Measurements from ENCODE around the gene SUFU. TPM values are rescaled to one million over a fixed set of nuclear protein-coding genes. Genes with fewer than 3 reads are reported as not detected.

Gene SUFU
- total and polyA plus RNA-seq, 9 donors, result 4.6 to 19.1 (median 14.2) TPM

DNA sequence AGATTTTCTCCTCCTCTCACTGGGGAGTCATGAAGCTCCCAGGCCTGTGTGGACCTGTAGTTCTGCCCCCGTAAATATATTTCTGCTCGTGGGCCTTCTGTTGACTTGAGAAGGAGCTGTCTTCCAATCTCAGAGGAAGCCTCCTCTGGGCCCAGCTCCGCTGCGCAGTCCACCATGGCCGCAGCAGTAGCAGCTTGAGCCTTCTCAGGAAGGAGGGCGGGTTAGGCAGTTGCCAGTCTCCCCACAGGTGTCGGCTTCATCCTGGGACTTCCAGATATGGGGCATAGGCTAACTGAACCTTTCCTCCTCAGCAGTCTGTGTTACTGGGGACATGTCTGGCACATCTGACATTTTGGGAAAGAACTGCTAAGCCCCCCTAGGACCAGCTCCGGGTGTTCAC, 77.6 kb downstream of the SUFU start:
- no peaks in the 10 kb centered on the region for H3K27me3 ChIP-seq
- intact Hi-C loops (cut with DNase I), result loop anchor here (5.0 to 10.0 kb wide), 5 partner anchors 74 to 347 kb away; partner anchors contain the start of genes ACTR1A (in 1 of the 4), NFKB2 (in 1 of the 4) and SUFU (in 1 of the 4)
- H3K9me3 ChIP-seq, result no peaks in the 10 kb centered on the region
- 72 to 78% (median 77%) methylated on average over 8 of the region's 8 CpGs for WGBS, 3 donors
- no peak for TF ChIP-seq EP300 (IDR thresholded peaks at IDR 0.05)
- TF ChIP-seq, protein P1, sequence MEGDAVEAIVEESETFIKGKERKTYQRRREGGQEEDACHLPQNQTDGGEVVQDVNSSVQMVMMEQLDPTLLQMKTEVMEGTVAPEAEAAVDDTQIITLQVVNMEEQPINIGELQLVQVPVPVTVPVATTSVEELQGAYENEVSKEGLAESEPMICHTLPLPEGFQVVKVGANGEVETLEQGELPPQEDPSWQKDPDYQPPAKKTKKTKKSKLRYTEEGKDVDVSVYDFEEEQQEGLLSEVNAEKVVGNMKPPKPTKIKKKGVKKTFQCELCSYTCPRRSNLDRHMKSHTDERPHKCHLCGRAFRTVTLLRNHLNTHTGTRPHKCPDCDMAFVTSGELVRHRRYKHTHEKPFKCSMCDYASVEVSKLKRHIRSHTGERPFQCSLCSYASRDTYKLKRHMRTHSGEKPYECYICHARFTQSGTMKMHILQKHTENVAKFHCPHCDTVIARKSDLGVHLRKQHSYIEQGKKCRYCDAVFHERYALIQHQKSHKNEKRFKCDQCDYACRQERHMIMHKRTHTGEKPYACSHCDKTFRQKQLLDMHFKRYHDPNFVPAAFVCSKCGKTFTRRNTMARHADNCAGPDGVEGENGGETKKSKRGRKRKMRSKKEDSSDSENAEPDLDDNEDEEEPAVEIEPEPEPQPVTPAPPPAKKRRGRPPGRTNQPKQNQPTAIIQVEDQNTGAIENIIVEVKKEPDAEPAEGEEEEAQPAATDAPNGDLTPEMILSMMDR (IDR thresholded peaks at IDR 0.05), result no peak
- TF ChIP-seq POLR2A (IDR thresholded peaks at IDR 0.05), result no peak
- no peaks in the 10 kb centered on the region for H3K36me3 ChIP-seq
- no peak for DNase-seq
- H3K4me1 ChIP-seq (ENCODE audit: insufficient read depth), result peaks cover 8% of the 10 kb centered on the region
- no peak overlapping the region for H3K4me3 ChIP-seq
- no peak overlapping the region for H3K27ac ChIP-seq

DNA sequence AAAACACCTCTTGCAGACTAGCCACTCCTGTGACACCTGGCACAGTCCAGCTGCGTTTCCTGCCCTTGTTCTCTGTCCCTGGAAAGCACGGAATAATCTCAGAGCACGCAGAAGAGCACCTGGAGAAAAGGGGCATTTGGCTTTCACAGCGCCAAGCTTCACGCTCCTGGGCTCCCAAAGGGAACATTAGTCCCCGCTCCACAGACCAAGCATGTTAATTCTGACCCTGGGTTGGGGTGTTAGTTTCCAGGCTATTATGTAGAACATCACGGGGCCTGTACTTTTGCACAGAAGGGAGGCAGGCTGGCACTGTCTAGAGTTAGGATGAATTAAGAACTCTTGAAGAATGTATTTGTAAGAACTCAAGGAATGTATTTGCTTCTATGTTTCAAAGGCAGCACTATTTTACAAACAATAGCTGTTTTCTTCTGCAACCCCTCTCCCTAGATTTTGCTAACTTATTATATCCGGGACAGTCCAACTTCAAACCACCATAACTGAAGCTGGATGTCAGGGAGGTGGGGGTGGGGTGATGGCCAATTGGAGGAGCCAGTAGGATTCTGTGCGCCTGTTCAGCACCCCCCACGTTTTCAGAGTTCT, 78.3 kb downstream of the SUFU start:
- H3K4me3 ChIP-seq, result no peak overlapping the region
- intact Hi-C loops (cut with DNase I), result loop anchor here (5.0 to 10.0 kb wide), 5 partner anchors 75 to 347 kb away; partner anchors contain the start of genes ACTR1A (in 1 of the 4), NFKB2 (in 1 of the 4) and SUFU (in 1 of the 4)
- no peaks in the 10 kb centered on the region for H3K9me3 ChIP-seq
- DNase-seq, result no peak
- no peak overlapping the region for H3K27ac ChIP-seq
- no peaks in the 10 kb centered on the region for H3K36me3 ChIP-seq
- TF ChIP-seq, protein P1 (IDR thresholded peaks at IDR 0.05), result no peak
- TF ChIP-seq POLR2A (IDR thresholded peaks at IDR 0.05), result no peak
- TF ChIP-seq EP300 (IDR thresholded peaks at IDR 0.05), result no peak
- 37 to 51% (median 51%) methylated on average over 10 of the region's 10 CpGs for WGBS, 3 donors
- H3K27me3 ChIP-seq, result no peaks in the 10 kb centered on the region
- H3K4me1 ChIP-seq (ENCODE audit: insufficient read depth), result peaks cover 8% of the 10 kb centered on the region

DNA sequence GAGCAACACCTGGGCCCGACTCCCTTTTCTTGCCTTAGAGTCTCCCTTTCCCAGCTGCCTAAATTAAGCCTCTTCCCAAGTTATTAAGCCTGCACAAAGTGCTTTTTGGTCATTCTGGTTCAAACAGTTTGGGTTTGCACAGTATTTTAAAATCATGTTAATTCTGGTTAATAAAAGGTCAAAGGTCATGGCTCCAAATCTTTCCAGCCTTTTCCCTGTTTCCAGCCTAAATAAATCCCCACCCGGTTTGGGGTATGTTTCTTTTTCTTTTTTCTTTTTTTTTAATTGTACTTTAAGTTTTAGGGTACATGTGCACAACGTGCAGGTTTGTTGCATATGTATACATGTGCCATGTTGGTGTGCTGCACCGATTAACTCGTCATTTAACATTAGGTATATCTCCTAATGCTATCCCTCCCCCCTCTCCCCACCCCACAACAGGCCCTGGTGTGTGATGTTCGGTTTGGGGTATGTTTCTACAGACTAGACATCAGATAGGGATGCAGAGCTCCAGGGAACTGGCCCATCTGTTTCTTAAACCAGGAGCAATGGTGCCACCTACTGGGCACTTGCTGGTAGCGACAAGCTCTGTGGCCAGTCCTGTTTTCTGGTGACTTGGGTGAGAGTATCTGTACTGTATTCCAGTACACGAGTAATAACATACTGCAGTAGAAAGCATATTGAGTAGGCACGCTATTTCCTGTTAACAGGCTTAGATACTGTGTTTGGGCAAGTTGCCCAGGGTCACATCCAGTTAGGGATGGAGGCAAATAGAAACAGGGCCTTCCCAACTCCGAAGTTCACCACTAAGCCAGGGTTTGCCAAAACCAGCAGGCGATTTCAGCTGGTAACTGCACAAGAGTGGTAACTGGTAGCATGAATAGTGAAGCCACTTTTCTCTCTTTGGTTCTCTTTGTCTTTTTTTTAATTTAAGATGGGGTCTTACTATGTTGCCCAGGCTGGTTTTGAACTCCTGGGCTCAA, 80.0 kb downstream of the SUFU start:
- DNase-seq, result peak; percentile 82 to 90 (median 87)
- H3K9me3 ChIP-seq, result no peaks in the 10 kb centered on the region
- H3K27ac ChIP-seq, result no peak overlapping the region
- H3K4me3 ChIP-seq, result no peak overlapping the region
- TF ChIP-seq, protein P1 (IDR thresholded peaks at IDR 0.05), result peak; percentile 73 to 83 (median 77)
- TF ChIP-seq EP300 (IDR thresholded peaks at IDR 0.05), result no peak
- H3K36me3 ChIP-seq, result no peaks in the 10 kb centered on the region
- peaks cover 8% of the 10 kb centered on the region for H3K4me1 ChIP-seq (ENCODE audit: insufficient read depth)
- no peaks in the 10 kb centered on the region for H3K27me3 ChIP-seq
- intact Hi-C loops (cut with DNase I), result loop anchor here (5.0 to 10.0 kb wide), 5 partner anchors 76 to 349 kb away; partner anchors contain the start of genes ACTR1A (in 1 of the 4), NFKB2 (in 1 of the 4) and SUFU (in 1 of the 4)
- 21 to 31% (median 27%) methylated on average over 11 of the region's 11 CpGs for WGBS, 3 donors

DNA sequence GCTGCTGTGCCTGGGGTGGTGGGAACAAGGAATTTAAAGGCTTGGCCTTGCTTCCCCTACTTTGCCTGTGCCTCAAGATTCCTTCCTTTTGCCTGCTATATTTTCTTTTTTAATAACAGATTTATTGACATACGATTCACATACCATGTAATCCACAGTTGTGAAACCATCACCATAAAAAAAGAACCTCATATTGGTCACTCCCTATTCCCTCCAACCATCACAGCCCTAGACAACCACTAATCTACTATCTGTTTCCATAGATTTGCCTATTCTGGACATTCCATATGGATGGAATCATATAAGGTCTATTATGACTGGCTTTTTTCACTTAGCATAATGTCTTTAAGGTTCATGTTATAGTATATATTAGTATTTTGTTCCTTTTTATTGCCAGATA, 81.3 kb downstream of the SUFU start:
- H3K4me1 ChIP-seq (ENCODE audit: insufficient read depth), result peaks cover 2% of the 10 kb centered on the region
- WGBS, 3 donors, result 53 to 59% (median 58%) methylated on average over 1 of the region's 1 CpG

More for the DNA sequence above, 81.3 kb downstream of the SUFU start:
- H3K27me3 ChIP-seq, result no peaks in the 10 kb centered on the region
- no peak overlapping the region for H3K27ac ChIP-seq
- intact Hi-C loops (cut with DNase I), result loop anchor here in 2 of 4 donors (10.0 kb wide), 3 partner anchors 80 to 350 kb away; partner anchors contain the start of genes ACTR1A (in 1 of the 2), NFKB2 (in 1 of the 2) and SUFU (in 1 of the 2)
- no peak for DNase-seq
- H3K36me3 ChIP-seq, result no peaks in the 10 kb centered on the region
- no peak overlapping the region for H3K4me3 ChIP-seq
- H3K9me3 ChIP-seq, result no peaks in the 10 kb centered on the region
- TF ChIP-seq, protein P1 (IDR thresholded peaks at IDR 0.05), result no peak
- no peak for TF ChIP-seq EP300 (IDR thresholded peaks at IDR 0.05)
- no peak for TF ChIP-seq POLR2A (IDR thresholded peaks at IDR 0.05)
